AG10803 (cell line): ENCODE data around the gene ZDHHC17.
"Not testable (repeated sequence)": the region's sequence is repeated elsewhere in the genome, so short reads cannot be mapped to it uniquely, and the experiment has no call there.

ENCODE experiments used
- DNase-seq: peaks from one replicate; pipeline ENCODE4 v3.0.0; 2010; ENCODE audit warnings: low read depth
- H3K4me3 ChIP-seq: 2 replicates; pipeline ENCODE4 v1.5.1; 2011; ENCODE audit warnings: mild to moderate bottlenecking, low read length, control low read depth
- TF ChIP-seq, protein P1 (sequence below): conservative IDR thresholded peaks from 2 replicates; pipeline ENCODE4 v1.5.1; 2011; ENCODE audit warnings: mild to moderate bottlenecking, low read length, control low read depth, inconsistent platforms

Gene ZDHHC17

DNA sequence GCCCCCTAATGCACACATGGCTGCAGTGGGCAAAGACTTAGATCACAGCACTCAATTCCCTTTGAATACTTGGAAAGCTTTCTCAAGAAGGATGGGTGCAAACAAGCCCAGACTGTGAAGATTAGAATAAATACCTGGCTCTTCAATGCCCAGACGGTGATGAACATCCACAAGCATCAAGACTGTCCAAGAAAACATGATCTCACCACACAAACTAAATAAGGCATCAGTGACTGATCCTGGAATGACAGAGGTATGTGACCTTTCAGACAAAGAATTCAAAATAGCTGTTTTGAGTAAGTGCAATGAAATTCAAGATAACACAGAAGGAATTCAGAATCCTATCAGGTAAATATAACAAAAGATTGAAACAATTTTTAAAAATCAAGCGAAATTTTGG is 43.8 kb upstream of the ZDHHC17 start:
- TF ChIP-seq, protein P1, sequence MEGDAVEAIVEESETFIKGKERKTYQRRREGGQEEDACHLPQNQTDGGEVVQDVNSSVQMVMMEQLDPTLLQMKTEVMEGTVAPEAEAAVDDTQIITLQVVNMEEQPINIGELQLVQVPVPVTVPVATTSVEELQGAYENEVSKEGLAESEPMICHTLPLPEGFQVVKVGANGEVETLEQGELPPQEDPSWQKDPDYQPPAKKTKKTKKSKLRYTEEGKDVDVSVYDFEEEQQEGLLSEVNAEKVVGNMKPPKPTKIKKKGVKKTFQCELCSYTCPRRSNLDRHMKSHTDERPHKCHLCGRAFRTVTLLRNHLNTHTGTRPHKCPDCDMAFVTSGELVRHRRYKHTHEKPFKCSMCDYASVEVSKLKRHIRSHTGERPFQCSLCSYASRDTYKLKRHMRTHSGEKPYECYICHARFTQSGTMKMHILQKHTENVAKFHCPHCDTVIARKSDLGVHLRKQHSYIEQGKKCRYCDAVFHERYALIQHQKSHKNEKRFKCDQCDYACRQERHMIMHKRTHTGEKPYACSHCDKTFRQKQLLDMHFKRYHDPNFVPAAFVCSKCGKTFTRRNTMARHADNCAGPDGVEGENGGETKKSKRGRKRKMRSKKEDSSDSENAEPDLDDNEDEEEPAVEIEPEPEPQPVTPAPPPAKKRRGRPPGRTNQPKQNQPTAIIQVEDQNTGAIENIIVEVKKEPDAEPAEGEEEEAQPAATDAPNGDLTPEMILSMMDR = no peak
- DNase-seq = peak; percentile 61
- no peak overlapping the region for H3K4me3 ChIP-seq

DNA sequence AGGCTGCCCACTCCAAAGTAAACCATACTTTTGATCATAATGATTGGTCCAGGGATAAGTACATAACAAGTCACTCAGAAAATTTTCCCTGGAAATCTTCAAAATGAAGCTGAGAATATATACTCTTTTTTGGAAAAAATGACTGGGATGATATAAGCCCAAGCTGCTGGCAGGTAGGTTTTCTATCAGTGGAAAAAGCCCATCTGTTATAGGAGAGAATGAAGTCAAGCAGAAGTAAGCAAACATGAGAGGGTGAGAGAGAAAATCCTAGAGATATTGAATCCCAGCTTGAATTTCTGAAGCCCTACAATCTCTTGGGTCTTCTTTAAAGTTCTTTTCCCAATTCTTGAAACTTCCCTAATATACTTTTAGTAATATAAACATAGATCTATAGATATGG is 37.3 kb upstream of the ZDHHC17 start:
- DNase-seq = no peak
- H3K4me3 ChIP-seq = no peak overlapping the region
- TF ChIP-seq, protein P1 = no peak

DNA sequence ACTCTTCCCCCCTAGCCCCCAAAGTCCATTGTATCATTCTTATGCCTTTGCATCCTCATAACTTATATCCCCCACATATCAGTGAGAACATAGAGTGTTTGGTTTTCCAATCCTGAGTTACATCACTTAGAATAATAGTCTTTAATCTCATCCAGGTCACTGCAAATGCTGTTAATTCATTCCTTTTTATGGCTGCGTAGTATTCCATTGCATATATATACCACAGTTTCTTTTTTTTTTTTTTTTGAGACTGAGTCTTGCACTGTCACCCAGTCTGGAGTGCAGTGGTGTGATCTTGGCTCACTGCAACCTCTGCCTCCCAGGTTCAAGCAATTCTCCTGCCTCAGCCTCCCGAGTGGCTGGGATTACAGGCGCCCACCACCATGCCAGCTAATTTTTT is 31.7 kb upstream of the ZDHHC17 start:
- not testable (repeated sequence) for H3K4me3 ChIP-seq, DNase-seq

DNA sequence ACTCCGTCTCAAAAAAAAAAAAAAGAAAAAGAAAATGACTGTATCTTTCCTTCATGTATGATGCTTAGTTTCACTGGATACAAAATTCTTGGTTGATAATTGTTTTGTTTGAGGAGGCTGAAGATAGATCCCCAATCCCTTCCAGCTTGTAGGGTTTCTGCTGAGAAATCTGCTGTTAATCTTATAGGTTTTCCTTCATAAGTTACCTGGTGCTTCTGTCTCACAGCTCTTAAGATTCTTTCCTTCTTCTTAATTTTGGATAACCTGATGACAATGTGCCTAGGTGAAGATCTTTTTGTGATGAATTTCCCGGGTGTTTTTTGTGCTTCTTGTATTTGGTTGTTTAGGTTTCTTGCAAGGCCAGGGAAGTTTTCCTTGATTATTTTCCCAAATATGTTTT is 26.2 kb upstream of the ZDHHC17 start:
- not testable (repeated sequence) for DNase-seq, H3K4me3 ChIP-seq

DNA sequence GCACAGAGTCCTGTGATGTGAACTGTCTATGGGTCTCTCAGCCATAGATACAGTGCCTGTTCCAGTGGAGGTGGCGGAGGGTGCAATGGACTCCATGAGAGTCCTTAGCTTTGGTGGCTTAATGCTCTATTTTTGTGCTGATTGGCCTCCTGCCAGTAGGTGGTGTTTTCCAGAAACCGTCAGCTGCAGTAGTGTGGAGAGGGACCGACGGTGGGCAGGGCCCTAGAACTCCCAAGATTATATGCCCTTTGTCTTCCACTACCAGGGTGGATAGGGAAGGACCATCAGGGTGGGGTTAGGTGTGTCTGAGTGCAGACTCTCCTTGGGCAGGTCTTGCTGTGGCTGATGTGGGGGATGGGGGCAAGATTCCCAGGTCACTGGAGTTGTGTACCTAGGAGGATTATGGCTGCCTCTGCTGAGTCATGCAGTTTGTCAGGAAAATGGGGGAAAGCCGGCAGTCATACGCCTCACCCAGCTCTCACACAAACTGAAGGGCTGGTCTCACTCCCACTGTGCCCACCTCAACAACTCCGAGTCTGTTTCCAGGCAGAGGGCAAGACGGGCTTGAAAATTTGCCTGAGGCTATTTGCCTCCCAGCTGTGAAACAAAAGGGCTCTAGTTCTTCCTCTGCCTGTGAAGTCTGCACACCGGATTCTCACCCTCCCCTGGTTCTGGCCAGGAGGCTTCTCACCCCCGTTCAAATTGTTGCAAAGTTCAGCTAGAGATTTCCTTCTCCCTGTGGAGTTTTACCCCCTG is 24.9 kb upstream of the ZDHHC17 start:
- H3K4me3 ChIP-seq = no peak overlapping the region
- DNase-seq = no peak
- TF ChIP-seq, protein P1 = no peak

DNA sequence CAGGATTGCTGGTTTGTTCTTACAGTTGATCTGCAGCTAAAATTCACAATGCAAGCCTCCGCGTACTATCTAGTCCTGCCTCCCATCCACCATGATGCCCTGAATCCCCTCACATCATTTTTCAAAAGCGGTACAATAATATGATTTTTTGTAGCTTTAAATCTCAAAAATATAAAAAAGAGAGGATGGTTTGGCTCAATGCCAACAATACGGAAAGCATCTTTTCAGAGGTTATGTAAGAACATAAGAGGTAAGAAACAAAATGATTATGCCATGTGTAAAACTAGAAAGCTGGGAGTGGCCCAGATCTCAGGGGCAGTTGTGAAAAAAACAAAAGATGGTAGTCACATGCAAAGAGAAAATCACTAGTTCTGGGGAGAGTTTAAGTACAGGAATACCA is 24.0 kb upstream of the ZDHHC17 start:
- no peak overlapping the region for H3K4me3 ChIP-seq
- TF ChIP-seq, protein P1 = no peak
- no peak for DNase-seq

DNA sequence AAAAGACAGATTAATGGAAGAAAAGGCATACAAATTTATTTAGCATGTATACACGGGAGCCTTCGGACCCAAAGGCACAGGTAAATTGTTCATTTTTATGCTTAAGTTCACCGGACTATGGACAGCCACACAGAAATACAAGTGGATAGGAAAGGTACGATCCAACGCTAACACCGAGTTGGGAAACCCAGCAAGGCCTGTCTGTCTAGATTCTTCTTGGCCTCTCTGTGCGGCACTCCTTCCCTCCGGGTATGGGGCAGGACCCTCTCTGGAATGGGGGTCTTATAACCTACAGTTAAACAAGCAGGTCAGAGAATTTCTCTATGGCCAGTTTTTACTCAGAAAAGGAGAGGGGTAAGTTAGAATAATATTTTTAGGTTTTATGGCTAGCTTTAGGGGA is 23.4 kb upstream of the ZDHHC17 start:
- no peak for DNase-seq
- TF ChIP-seq, protein P1 = no peak
- H3K4me3 ChIP-seq = no peak overlapping the region

DNA sequence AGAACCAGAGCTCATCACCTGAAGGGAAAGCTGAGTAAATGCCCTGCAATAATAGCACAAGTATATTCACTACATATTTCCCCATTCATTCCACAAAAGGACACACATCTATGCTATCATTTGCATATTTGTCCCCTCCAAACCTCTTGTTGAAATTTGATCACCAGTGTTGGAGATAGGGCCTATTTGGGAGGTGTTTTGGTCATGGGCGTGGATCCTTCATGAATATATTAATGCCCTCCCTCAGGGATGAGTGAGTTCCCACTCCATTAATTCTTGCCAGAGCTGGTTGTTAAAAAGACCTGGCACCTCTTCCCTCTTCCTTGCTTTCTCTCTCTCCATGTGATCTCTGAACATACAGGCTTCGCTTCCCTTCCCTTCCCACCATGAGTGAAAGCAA is 18.6 kb upstream of the ZDHHC17 start:
- TF ChIP-seq, protein P1 = no peak
- no peak overlapping the region for H3K4me3 ChIP-seq
- no peak for DNase-seq
